ENCODE measurements around the gene SLC25A29. TPM values are rescaled to one million over a fixed set of nuclear protein-coding genes. Genes with fewer than 3 reads are reported as not detected.

Gene SLC25A29
- total and polyA plus RNA-seq, 2 of the 13 experiments (the other 11 are each of a cell fraction or from before 2014, with no cell fraction given), result 12.2 to 17.2 TPM

DNA sequence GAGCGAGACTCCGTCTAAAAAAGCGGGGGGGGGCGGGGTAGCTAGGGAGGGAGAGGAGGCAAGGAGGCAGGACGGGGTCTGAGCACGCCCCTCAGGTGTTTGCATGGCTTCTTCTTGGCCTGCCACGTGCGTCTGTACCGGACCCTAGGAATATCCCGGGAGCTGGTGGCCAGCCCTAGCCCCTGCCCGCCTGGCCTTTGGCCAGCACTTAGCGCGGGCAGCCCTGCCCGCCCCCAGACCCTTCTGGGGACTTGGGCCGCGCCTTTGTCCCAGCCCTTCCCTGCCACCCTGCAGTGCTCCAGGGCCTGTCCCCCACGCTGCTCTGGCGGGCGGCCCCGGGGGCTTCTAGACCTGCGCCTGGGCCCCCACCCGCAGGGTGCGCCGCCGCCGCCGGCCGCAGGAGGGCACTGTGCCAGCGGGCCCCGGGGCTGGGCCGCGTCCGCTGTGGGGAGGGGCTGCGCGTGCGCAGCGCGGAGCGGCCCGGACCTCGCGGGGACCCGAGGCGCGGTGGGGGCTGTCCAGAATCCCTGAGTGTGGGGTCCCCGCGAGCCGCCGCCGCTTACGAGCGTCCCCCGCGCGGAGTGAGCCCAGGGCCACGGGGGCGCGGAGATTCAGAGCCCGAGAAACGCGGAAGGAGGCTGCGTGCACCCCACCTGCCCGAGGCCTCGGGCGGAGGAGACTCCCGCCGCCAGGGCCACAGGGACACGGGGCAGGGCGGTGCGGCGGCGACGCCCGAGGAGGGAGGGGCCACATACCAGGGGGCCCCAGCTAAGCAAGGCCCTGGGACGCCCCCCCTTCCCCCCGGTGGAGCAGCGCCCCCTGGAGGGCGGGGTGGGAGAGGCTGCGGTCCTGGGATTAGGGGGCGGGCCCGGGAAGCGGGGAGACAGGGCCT lies 21.0 kb downstream of the SLC25A29 start (continued):
- TF ChIP-seq, protein P1, sequence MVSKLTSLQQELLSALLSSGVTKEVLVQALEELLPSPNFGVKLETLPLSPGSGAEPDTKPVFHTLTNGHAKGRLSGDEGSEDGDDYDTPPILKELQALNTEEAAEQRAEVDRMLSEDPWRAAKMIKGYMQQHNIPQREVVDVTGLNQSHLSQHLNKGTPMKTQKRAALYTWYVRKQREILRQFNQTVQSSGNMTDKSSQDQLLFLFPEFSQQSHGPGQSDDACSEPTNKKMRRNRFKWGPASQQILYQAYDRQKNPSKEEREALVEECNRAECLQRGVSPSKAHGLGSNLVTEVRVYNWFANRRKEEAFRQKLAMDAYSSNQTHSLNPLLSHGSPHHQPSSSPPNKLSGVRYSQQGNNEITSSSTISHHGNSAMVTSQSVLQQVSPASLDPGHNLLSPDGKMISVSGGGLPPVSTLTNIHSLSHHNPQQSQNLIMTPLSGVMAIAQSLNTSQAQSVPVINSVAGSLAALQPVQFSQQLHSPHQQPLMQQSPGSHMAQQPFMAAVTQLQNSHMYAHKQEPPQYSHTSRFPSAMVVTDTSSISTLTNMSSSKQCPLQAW (CRISPR knock-in tag; IDR thresholded peaks at IDR 0.05), result 0 out of 2 replicates have a peak, but pooled peaks have one; percentile 19
- TF ChIP-seq ZNF30 (CRISPR knock-in tag; IDR thresholded peaks at IDR 0.05) (peak; percentile 73; the same call in 1 of the 2 replicates), SYNCRIP (IDR thresholded peaks at IDR 0.05; ENCODE audit: insufficient read depth, low read depth, low read length) (no peak), ZNF776 (CRISPR knock-in tag; IDR thresholded peaks at IDR 0.05) (peak; percentile 92), SOX13 (IDR thresholded peaks at IDR 0.05) (no peak; the same call in 1 of the 2 replicates), SOX13 (CRISPR knock-in tag; conservative IDR thresholded peaks at IDR 0.05 in 1 of 2, IDR thresholded peaks at IDR 0.05 in 1 of 2) (peak in 1 of 2 experiments; percentile 31; a peak in 1 of 4 replicates), ZNF839 (CRISPR knock-in tag; IDR thresholded peaks at IDR 0.05; ENCODE audit: borderline replicate concordance) (no peak), SALL2 (CRISPR knock-in tag; IDR thresholded peaks at IDR 0.05) (peak; percentile 85), MEF2D (CRISPR knock-in tag; IDR thresholded peaks at IDR 0.05) (no peak; the same call in 1 of the 2 replicates), ZNF124 (CRISPR knock-in tag; IDR thresholded peaks at IDR 0.05) (no peak), KAT7 (CRISPR knock-in tag; IDR thresholded peaks at IDR 0.05; ENCODE audit: borderline replicate concordance) (peak; percentile 76; the same call in 1 of the 2 replicates), ZC3H13 (CRISPR knock-in tag; IDR thresholded peaks at IDR 0.05) (peak; percentile 50; the same call in 1 of the 2 replicates), ZIK1 (CRISPR knock-in tag; IDR thresholded peaks at IDR 0.05; ENCODE audit: borderline replicate concordance, low read depth) (0 out of 2 replicates have a peak, but pooled peaks have one; percentile 67), ZBTB20 (CRISPR knock-in tag; IDR thresholded peaks at IDR 0.05; ENCODE audit: borderline replicate concordance, low read depth) (no peak), ZNF619 (CRISPR knock-in tag; IDR thresholded peaks at IDR 0.05) (peak; percentile 79; the same call in 1 of the 2 replicates), KDM5B (CRISPR knock-in tag; IDR thresholded peaks at IDR 0.05; ENCODE audit: borderline replicate concordance) (peak; percentile 93), MXD4 (CRISPR knock-in tag; IDR thresholded peaks at IDR 0.05) (0 out of 2 replicates have a peak, but pooled peaks have one; percentile 24), SALL1 (CRISPR knock-in tag; IDR thresholded peaks at IDR 0.05) (peak; percentile 81)
- TF ChIP-seq, protein P2, sequence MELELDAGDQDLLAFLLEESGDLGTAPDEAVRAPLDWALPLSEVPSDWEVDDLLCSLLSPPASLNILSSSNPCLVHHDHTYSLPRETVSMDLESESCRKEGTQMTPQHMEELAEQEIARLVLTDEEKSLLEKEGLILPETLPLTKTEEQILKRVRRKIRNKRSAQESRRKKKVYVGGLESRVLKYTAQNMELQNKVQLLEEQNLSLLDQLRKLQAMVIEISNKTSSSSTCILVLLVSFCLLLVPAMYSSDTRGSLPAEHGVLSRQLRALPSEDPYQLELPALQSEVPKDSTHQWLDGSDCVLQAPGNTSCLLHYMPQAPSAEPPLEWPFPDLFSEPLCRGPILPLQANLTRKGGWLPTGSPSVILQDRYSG (CRISPR knock-in tag; IDR thresholded peaks at IDR 0.05), result peak; percentile 93
- TF ChIP-seq, protein P3, sequence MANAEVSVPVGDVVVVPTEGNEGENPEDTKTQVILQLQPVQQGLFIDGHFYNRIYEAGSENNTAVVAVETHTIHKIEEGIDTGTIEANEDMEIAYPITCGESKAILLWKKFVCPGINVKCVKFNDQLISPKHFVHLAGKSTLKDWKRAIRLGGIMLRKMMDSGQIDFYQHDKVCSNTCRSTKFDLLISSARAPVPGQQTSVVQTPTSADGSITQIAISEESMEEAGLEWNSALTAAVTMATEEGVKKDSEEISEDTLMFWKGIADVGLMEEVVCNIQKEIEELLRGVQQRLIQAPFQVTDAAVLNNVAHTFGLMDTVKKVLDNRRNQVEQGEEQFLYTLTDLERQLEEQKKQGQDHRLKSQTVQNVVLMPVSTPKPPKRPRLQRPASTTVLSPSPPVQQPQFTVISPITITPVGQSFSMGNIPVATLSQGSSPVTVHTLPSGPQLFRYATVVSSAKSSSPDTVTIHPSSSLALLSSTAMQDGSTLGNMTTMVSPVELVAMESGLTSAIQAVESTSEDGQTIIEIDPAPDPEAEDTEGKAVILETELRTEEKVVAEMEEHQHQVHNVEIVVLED (CRISPR knock-in tag; IDR thresholded peaks at IDR 0.05; ENCODE audit: borderline replicate concordance), result peak; percentile 24; the same call in 1 of the 2 replicates
- TF ChIP-seq, protein P4, sequence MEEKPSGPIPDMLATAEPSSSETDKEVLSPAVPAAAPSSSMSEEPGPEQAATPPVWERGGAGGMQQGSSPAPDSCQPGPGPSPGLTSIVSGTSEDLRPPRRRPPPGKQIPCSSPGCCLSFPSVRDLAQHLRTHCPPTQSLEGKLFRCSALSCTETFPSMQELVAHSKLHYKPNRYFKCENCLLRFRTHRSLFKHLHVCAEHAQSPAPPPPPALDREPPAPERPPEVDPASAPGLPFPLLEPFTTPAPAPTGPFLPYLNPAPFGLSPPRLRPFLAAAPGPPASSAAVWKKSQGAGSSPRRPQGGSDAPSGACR (CRISPR knock-in tag; IDR thresholded peaks at IDR 0.05), result 0 out of 2 replicates have a peak, but pooled peaks have one; percentile 46
